Central memory CD4-positive, alpha-beta T cell (primary cell): Measurements from ENCODE around the gene PCSK2.

Experiments used
- DNase-seq: peaks from one replicate; pipeline ENCODE4 v3.0.0; 2022

The PCSK2 gene

GRCh38 chr20:17406051-17406590 is 179.3 kb downstream of the PCSK2 start:
- DNase-seq = no peak

- no peak for DNase-seq
Measured at GRCh38 chr20:17407550-17407949, 180.7 kb downstream of the PCSK2 start.

GRCh38 chr20:17417225-17417624 is 190.4 kb downstream of the PCSK2 start:
- no peak for DNase-seq

GRCh38 chr20:17418737-17419136 is 191.9 kb downstream of the PCSK2 start:
- no peak for DNase-seq

GRCh38 chr20:17419479-17420041 is 192.7 kb downstream of the PCSK2 start:
- no peak for DNase-seq

- no peak for DNase-seq
Measured at GRCh38 chr20:17421493-17421892, 194.7 kb downstream of the PCSK2 start.

GRCh38 chr20:17423782-17424181 is 196.9 kb downstream of the PCSK2 start:
- no peak for DNase-seq

- no peak for DNase-seq
Measured at GRCh38 chr20:17427638-17428037, 200.8 kb downstream of the PCSK2 start.

- DNase-seq = no peak
Measured at GRCh38 chr20:17430125-17430950, 203.5 kb downstream of the PCSK2 start.

- DNase-seq = no peak
Measured at GRCh38 chr20:17431621-17432364, 205.0 kb downstream of the PCSK2 start.

- DNase-seq = no peak
Measured at GRCh38 chr20:17436664-17437063, 209.8 kb downstream of the PCSK2 start.

- DNase-seq = no peak
Measured at GRCh38 chr20:17437251-17437650, 210.4 kb downstream of the PCSK2 start.

GRCh38 chr20:17438436-17439039 is 211.7 kb downstream of the PCSK2 start:
- no peak for DNase-seq

GRCh38 chr20:17439616-17440296 is 212.9 kb downstream of the PCSK2 start:
- DNase-seq = no peak

GRCh38 chr20:17441745-17442144 is 214.9 kb downstream of the PCSK2 start:
- DNase-seq = no peak

GRCh38 chr20:17442588-17442987 is 215.7 kb downstream of the PCSK2 start:
- no peak for DNase-seq

- no peak for DNase-seq
Measured at GRCh38 chr20:17443131-17443858, 216.5 kb downstream of the PCSK2 start.

- no peak for DNase-seq
Measured at GRCh38 chr20:17444091-17444490, 217.3 kb downstream of the PCSK2 start.

GRCh38 chr20:17445543-17445942 is 218.7 kb downstream of the PCSK2 start:
- DNase-seq = no peak

GRCh38 chr20:17446171-17446570 is 219.3 kb downstream of the PCSK2 start:
- DNase-seq = no peak

GRCh38 chr20:17448071-17448470 is 221.2 kb downstream of the PCSK2 start:
- DNase-seq = no peak

- no peak for DNase-seq
Measured at GRCh38 chr20:17449031-17449430, 222.2 kb downstream of the PCSK2 start.
